Measurements from ENCODE around the gene PREP.

Gene PREP

GRCh38 chr6:105313211-105313610 lies 89.7 kb downstream of the PREP start:
- Histone ChIP-seq H3K79me2 (ENCODE audit: control insufficient read depth, low read length) (no peaks in the 10 kb centered on the region), H3K36me3 (ENCODE audit: control insufficient read depth, low read length) (peaks cover 10% of the 10 kb centered on the region; the same call in 1 of the 2 replicates), H3F3A (ENCODE audit: control insufficient read depth, insufficient read depth) (no peaks in the 10 kb centered on the region), H3K9me2 (replicated peaks; ENCODE audit: control insufficient read depth, low read length) (no peaks in the 10 kb centered on the region), H4K20me1 (ENCODE audit: control insufficient read depth, insufficient read depth, low read depth, low read length) (no peaks in the 10 kb centered on the region), H3K9me3 (ENCODE audit: control insufficient read depth, insufficient read depth, low read length) (no peaks in the 10 kb centered on the region), H3K4me3 (ENCODE audit: low read length) (no peak overlapping the region), H3K4me2 (ENCODE audit: low read length) (no peak overlapping the region), H3K27me3 (ENCODE audit: control insufficient read depth, low read length) (no peaks in the 10 kb centered on the region), H3K27ac (ENCODE audit: low read depth, low read length) (no peak overlapping the region), H3K4me1 (ENCODE audit: control insufficient read depth, low read length) (no peaks in the 10 kb centered on the region)
- TF ChIP-seq, protein P1, sequence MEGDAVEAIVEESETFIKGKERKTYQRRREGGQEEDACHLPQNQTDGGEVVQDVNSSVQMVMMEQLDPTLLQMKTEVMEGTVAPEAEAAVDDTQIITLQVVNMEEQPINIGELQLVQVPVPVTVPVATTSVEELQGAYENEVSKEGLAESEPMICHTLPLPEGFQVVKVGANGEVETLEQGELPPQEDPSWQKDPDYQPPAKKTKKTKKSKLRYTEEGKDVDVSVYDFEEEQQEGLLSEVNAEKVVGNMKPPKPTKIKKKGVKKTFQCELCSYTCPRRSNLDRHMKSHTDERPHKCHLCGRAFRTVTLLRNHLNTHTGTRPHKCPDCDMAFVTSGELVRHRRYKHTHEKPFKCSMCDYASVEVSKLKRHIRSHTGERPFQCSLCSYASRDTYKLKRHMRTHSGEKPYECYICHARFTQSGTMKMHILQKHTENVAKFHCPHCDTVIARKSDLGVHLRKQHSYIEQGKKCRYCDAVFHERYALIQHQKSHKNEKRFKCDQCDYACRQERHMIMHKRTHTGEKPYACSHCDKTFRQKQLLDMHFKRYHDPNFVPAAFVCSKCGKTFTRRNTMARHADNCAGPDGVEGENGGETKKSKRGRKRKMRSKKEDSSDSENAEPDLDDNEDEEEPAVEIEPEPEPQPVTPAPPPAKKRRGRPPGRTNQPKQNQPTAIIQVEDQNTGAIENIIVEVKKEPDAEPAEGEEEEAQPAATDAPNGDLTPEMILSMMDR (IDR thresholded peaks at IDR 0.05; ENCODE audit: low read depth, low read length, poor library complexity, severe bottlenecking) = no peak
- no peak for TF ChIP-seq EZH2phosphoT487 (IDR thresholded peaks at IDR 0.05; ENCODE audit: borderline replicate concordance, low read length)

GRCh38 chr6:105310947-105311346 lies 91.9 kb downstream of the PREP start:
- no peak overlapping the region for H3K27ac ChIP-seq (ENCODE audit: low read depth, low read length)
- H4K20me1 ChIP-seq (ENCODE audit: control insufficient read depth, insufficient read depth, low read depth, low read length) = no peaks in the 10 kb centered on the region
- H3K27me3 ChIP-seq (ENCODE audit: control insufficient read depth, low read length) = no peaks in the 10 kb centered on the region
- 0 out of 2 replicates have a peak, but pooled peaks cover 3% of the 10 kb centered on the region for H3K36me3 ChIP-seq (ENCODE audit: control insufficient read depth, low read length)
- no peaks in the 10 kb centered on the region for H3K9me3 ChIP-seq (ENCODE audit: control insufficient read depth, insufficient read depth, low read length)
- no peak overlapping the region for H3K4me2 ChIP-seq (ENCODE audit: low read length)
- no peak overlapping the region for H3K4me3 ChIP-seq (ENCODE audit: low read length)
- H3K4me1 ChIP-seq (ENCODE audit: control insufficient read depth, low read length) = no peaks in the 10 kb centered on the region
- no peak for TF ChIP-seq EZH2phosphoT487 (IDR thresholded peaks at IDR 0.05; ENCODE audit: borderline replicate concordance, low read length)
- TF ChIP-seq, protein P1 (IDR thresholded peaks at IDR 0.05; ENCODE audit: low read depth, low read length, poor library complexity, severe bottlenecking) = no peak
- H3K79me2 ChIP-seq (ENCODE audit: control insufficient read depth, low read length) = no peaks in the 10 kb centered on the region
- H3F3A ChIP-seq (ENCODE audit: control insufficient read depth, insufficient read depth) = no peaks in the 10 kb centered on the region
- no peaks in the 10 kb centered on the region for H3K9me2 ChIP-seq (replicated peaks; ENCODE audit: control insufficient read depth, low read length)

- Histone ChIP-seq H3K4me1 (ENCODE audit: control insufficient read depth, low read length) (no peaks in the 10 kb centered on the region), H3K79me2 (ENCODE audit: control insufficient read depth, low read length) (no peaks in the 10 kb centered on the region), H3K27ac (ENCODE audit: low read depth, low read length) (no peak overlapping the region), H4K20me1 (ENCODE audit: control insufficient read depth, insufficient read depth, low read depth, low read length) (no peaks in the 10 kb centered on the region), H3K4me3 (ENCODE audit: low read length) (no peak overlapping the region), H3K9me3 (ENCODE audit: control insufficient read depth, insufficient read depth, low read length) (no peaks in the 10 kb centered on the region), H3K36me3 (ENCODE audit: control insufficient read depth, low read length) (0 out of 2 replicates have a peak, but pooled peaks cover 3% of the 10 kb centered on the region), H3F3A (ENCODE audit: control insufficient read depth, insufficient read depth) (no peaks in the 10 kb centered on the region), H3K9me2 (replicated peaks; ENCODE audit: control insufficient read depth, low read length) (no peaks in the 10 kb centered on the region), H3K27me3 (ENCODE audit: control insufficient read depth, low read length) (no peaks in the 10 kb centered on the region), H3K4me2 (ENCODE audit: low read length) (no peak overlapping the region)
- TF ChIP-seq EZH2phosphoT487 (IDR thresholded peaks at IDR 0.05; ENCODE audit: borderline replicate concordance, low read length) = no peak
- TF ChIP-seq, protein P1 (IDR thresholded peaks at IDR 0.05; ENCODE audit: low read depth, low read length, poor library complexity, severe bottlenecking) = no peak
These were observed 92.5 kb downstream of the PREP start for GRCh38 chr6:105310371-105310770.

Data from DOHH2 (cell line).